ENCODE data around the gene ATP2C2. TPM values are rescaled to one million over a fixed set of nuclear protein-coding genes. Genes with fewer than 3 reads are reported as not detected.

The ATP2C2 gene
- total and polyA plus RNA-seq, 2 of the 8 experiments (the other 6 are each of a cell fraction or from before 2014, with no cell fraction given), result 1.2 to 2.8 TPM

DNA sequence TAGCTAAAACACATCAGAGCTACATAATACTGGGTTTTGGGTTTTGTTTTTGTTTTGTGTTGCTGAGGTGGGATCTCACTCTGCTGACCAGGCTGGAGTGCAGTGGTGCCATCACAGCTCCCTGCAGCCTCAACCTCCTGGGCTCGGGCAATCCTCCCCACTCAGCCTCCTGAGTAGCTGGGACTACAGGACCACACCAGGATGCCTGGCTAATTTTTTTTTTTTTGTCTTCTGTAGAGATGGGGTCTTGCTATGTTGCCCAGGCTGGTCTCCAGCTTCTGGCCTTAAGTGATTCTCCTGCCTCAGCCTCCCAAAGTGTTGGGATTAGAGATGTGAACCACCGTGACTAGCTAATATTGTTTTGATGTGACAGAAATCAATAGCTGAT lies 129.9 kb downstream of the ATP2C2 start:
- 95% methylated on average over 2 of the region's 2 CpGs; no CpG with 5 or more reads in 1 of the 2 experiments for WGBS, 2 experiments (ENCODE audit: extremely low coverage in 1 of 2, insufficient coverage in 1 of 2, insufficient read length in 1 of 2, insufficient replicate concordance in 2 of 2, low coverage in 1 of 2, low lambda C conversion rate in 2 of 2, missing lambda C conversion rate in 1 of 2)
- H3K9ac ChIP-seq (replicated peaks in 1 of 4; ENCODE audit: extremely low read depth in 1 of 4, low read depth in 3 of 4, low read length in 3 of 4), result no peak overlapping the region
- no peak overlapping the region for H3K14ac ChIP-seq (ENCODE audit: insufficient read length)
- H3K4me1 ChIP-seq (replicated peaks in 1 of 4; ENCODE audit: control insufficient read depth in 3 of 4, insufficient read depth in 4 of 4, low read length in 3 of 4), result peaks cover 0 to under 1% (median 0%) of the 10 kb centered on the region in 4 experiments; a peak in 2 of 7 replicates
- no peak for FAIRE-seq
- DNase-seq (ENCODE audit: low read depth in 1 of 2, low spot score in 2 of 2), result no peak
- POLR2A ChIA-PET (ENCODE audit: partially characterized antibody), result no interaction called here
- H3K9me3 ChIP-seq (ENCODE audit: insufficient read depth in 2 of 2, low read depth in 1 of 2, low read length in 1 of 2), result peaks cover 4 to 6% of the 10 kb centered on the region in 2 experiments; a peak in 2 of 4 replicates
- H2AK5ac ChIP-seq (ENCODE audit: low read depth, low read length), result no peak overlapping the region
- no peak overlapping the region for H3K23ac ChIP-seq (ENCODE audit: insufficient read length)
- H3K79me2 ChIP-seq (ENCODE audit: control insufficient read depth in 1 of 2, insufficient read depth in 2 of 2, low read length in 2 of 2), result no peaks in the 10 kb centered on the region
- CTCF ChIA-PET (ENCODE audit: partially characterized antibody), result interaction anchor here (0.7 to 4.6 kb wide), 3 partner anchors 8 to 14 kb away, joined by 3 to 21 read pairs (median 14); no protein-coding TSS in a partner anchor
- H2BK15ac ChIP-seq (ENCODE audit: low read length), result no peak overlapping the region
- no peak for TF ChIP-seq KDM1A (IDR thresholded peaks at IDR 0.05; ENCODE audit: borderline replicate concordance, low read length)
- no peaks in the 10 kb centered on the region for H3K27me3 ChIP-seq (replicated peaks in 1 of 4; ENCODE audit: control insufficient read depth in 3 of 4, extremely low read depth in 1 of 4, insufficient read depth in 3 of 4, low read length in 3 of 4)
- no peaks in the 10 kb centered on the region for H3K23me2 ChIP-seq (ENCODE audit: low read depth, low read length)
- no peak overlapping the region for H3K4ac ChIP-seq (replicated peaks; ENCODE audit: insufficient read length, low read depth, low read length)
- no peak overlapping the region for H2BK20ac ChIP-seq (ENCODE audit: low read length)
- H3K56ac ChIP-seq (replicated peaks; ENCODE audit: insufficient read length, low read depth, low read length), result no peak overlapping the region
- H4K20me1 ChIP-seq (replicated peaks in 1 of 2; ENCODE audit: control insufficient read depth in 1 of 2, insufficient read depth in 2 of 2, low read length in 2 of 2), result peaks cover 0 to 2% of the 10 kb centered on the region in 2 experiments
- H2BK12ac ChIP-seq (ENCODE audit: low read depth, low read length), result no peak overlapping the region
- no peak overlapping the region for H2AFZ ChIP-seq (ENCODE audit: low read length)
- no peak overlapping the region for H3K27ac ChIP-seq (ENCODE audit: low read depth, low read length)
- peaks cover 2 to 37% (median 24%) of the 10 kb centered on the region in 4 experiments; a peak in 6 of 8 replicates for H3K36me3 ChIP-seq (ENCODE audit: control insufficient read depth in 2 of 4, insufficient read depth in 4 of 4, low read length in 3 of 4)
- no peak overlapping the region for H2BK5ac ChIP-seq (ENCODE audit: low read depth, low read length)
- H2BK120ac ChIP-seq (replicated peaks; ENCODE audit: low read depth, low read length), result no peak overlapping the region
- no peak overlapping the region for H4K91ac ChIP-seq (replicated peaks; ENCODE audit: insufficient read length, low read length)
- H4K8ac ChIP-seq (ENCODE audit: extremely low read depth, insufficient read depth, low read length), result no peak overlapping the region
- H4K5ac ChIP-seq (ENCODE audit: insufficient read length, low read depth, low read length), result no peak overlapping the region
- no peak overlapping the region for H3K18ac ChIP-seq (ENCODE audit: extremely low read depth, low read length)
- no peak overlapping the region for H3K4me2 ChIP-seq (ENCODE audit: insufficient read depth in 1 of 2, low read depth in 2 of 2, low read length in 2 of 2)
- no peak overlapping the region for H3K4me3 ChIP-seq (ENCODE audit: extremely low read depth in 1 of 4, insufficient read depth in 2 of 4, low read depth in 3 of 4, low read length in 4 of 4)
- H3K79me1 ChIP-seq (ENCODE audit: low read depth, low read length), result no peaks in the 10 kb centered on the region

Data from H1 (cell line).